HEK293T (cell line): ENCODE data around the gene EI24.

Experiments used
- CTCF ChIA-PET: fragments of 350-600 bp; formaldehyde crosslinking; extraction: SDS; loops from one replicate; lab custom pipeline; 2021; ENCODE audit warnings: antibody characterized with exemption, inconsistent platforms; lab: Yijun Ruan, JAX
- POLR2A ChIA-PET: fragments of 350-600 bp; formaldehyde crosslinking; extraction: SDS; loops from one replicate; lab custom pipeline; 2020; ENCODE audit warnings: antibody characterized with exemption, inconsistent platforms; lab: Yijun Ruan, JAX
- DNase-seq: peaks from one replicate; pipeline ENCODE4 v3.0.0; 2012; ENCODE audit warnings: mixed read lengths; ENCODE audit errors: extremely low spot score
- ARNT ChIP-seq: fragments of 450-650 bp; IDR thresholded peaks from 2 replicates; pipeline ENCODE4 v1.6.1; 2017; ENCODE audit warnings: mild to moderate bottlenecking
- BHLHE40 ChIP-seq: fragments of 450-650 bp; IDR thresholded peaks from 2 replicates; pipeline ENCODE4 v1.6.1; 2016; ENCODE audit warnings: mild to moderate bottlenecking, moderate library complexity, borderline replicate concordance
- CTBP1 ChIP-seq: fragments of 450-650 bp; IDR thresholded peaks from 2 replicates; pipeline ENCODE4 v1.6.1; 2016; ENCODE audit warnings: borderline replicate concordance
- ELF4 ChIP-seq: fragments of 450-650 bp; IDR thresholded peaks from 2 replicates; pipeline ENCODE4 v1.6.1; 2017; ENCODE audit warnings: antibody characterized with exemption
- FOXA1 ChIP-seq: fragments of 450-650 bp; IDR thresholded peaks from 2 replicates; pipeline ENCODE4 v1.6.1; 2016; ENCODE audit warnings: mild to moderate bottlenecking
- FOXK2 ChIP-seq: fragments of 450-650 bp; IDR thresholded peaks from 2 replicates; pipeline ENCODE4 v1.6.1; 2016; ENCODE audit warnings: mild to moderate bottlenecking
- FOXM1 ChIP-seq: fragments of 450-650 bp; IDR thresholded peaks from 2 replicates; pipeline ENCODE4 v1.6.1; 2017; ENCODE audit warnings: mild to moderate bottlenecking, borderline replicate concordance
- HDGF ChIP-seq: fragments of 450-650 bp; IDR thresholded peaks from 2 replicates; pipeline ENCODE4 v1.6.1; 2017; ENCODE audit warnings: antibody characterized with exemption, borderline replicate concordance
- L3MBTL2 ChIP-seq: fragments of 450-650 bp; conservative IDR thresholded peaks from 2 replicates; pipeline ENCODE4 v1.6.1; 2016; ENCODE audit warnings: mild to moderate bottlenecking
- LEF1 ChIP-seq: fragments of 450-650 bp; IDR thresholded peaks from 2 replicates; pipeline ENCODE4 v1.6.1; 2017; ENCODE audit warnings: mild to moderate bottlenecking, borderline replicate concordance
- NFRKB ChIP-seq: fragments of 450-650 bp; IDR thresholded peaks from 2 replicates; pipeline ENCODE4 v1.6.1; 2016; ENCODE audit warnings: mild to moderate bottlenecking, moderate library complexity
- PKNOX1 ChIP-seq: fragments of 450-650 bp; IDR thresholded peaks from 2 replicates; pipeline ENCODE4 v1.6.1; 2016
- SP1 ChIP-seq: fragments of 450-650 bp; IDR thresholded peaks from 2 replicates; pipeline ENCODE4 v1.6.1; 2017
- SUZ12 ChIP-seq: fragments of 450-650 bp; IDR thresholded peaks from 2 replicates; pipeline ENCODE4 v1.6.1; 2016; ENCODE audit warnings: mild to moderate bottlenecking
- TARDBP ChIP-seq: fragments of 450-650 bp; IDR thresholded peaks from 2 replicates; pipeline ENCODE4 v1.6.1; 2016
- ZNF384 ChIP-seq: fragments of 450-650 bp; IDR thresholded peaks from 2 replicates; pipeline ENCODE4 v1.6.1; 2016

The EI24 gene

GRCh38 chr11:125623064-125623463 lies 53.8 kb downstream of the EI24 start:
- no peak for DNase-seq
- POLR2A ChIA-PET: no interaction called here
- TF ChIP-seq LEF1 (no peak), PKNOX1 (no peak)
- CTCF ChIA-PET: no interaction called here

- DNase-seq: no peak
- POLR2A ChIA-PET: interaction anchor here (1.1 to 3.4 kb wide), 3 partner anchors 31 to 43 kb away, joined by 3 to 22 read pairs (median 6); partner anchors contain the start of gene STT3A
- CTCF ChIA-PET: no interaction called here
- TF ChIP-seq L3MBTL2 (no peak), ARNT (no peak), ELF4 (no peak), NFRKB (no peak), FOXA1 (no peak), LEF1 (no peak), PKNOX1 (no peak), FOXK2 (no peak), CTBP1 (no peak), BHLHE40 (no peak), TARDBP (no peak), ZNF384 (no peak), SUZ12 (no peak), FOXM1 (no peak), HDGF (no peak)
Measured at GRCh38 chr11:125624756-125625213, 55.5 kb downstream of the EI24 start, which contains the start of gene CHEK1. TSS of gene CHEK1 (plus strand) at chr11:125625163. CDS start at chr11:125626769, 1,606 bp downstream.

GRCh38 chr11:125625225-125625629 lies 56.0 kb downstream of the EI24 start:
- POLR2A ChIA-PET: interaction anchor here (1.1 to 3.4 kb wide), 5 partner anchors 30 to 56 kb away, joined by 3 to 22 read pairs (median 6); partner anchors contain the start of genes EI24 and STT3A
- CTCF ChIA-PET: no interaction called here
- no peak for DNase-seq
- no peak for TF ChIP-seq SP1
- no peak for TF ChIP-seq ZNF384
- TF ChIP-seq TARDBP: no peak
- no peak for TF ChIP-seq ELF4
- TF ChIP-seq L3MBTL2: peak; percentile 79
- TF ChIP-seq ARNT: no peak

DNA sequence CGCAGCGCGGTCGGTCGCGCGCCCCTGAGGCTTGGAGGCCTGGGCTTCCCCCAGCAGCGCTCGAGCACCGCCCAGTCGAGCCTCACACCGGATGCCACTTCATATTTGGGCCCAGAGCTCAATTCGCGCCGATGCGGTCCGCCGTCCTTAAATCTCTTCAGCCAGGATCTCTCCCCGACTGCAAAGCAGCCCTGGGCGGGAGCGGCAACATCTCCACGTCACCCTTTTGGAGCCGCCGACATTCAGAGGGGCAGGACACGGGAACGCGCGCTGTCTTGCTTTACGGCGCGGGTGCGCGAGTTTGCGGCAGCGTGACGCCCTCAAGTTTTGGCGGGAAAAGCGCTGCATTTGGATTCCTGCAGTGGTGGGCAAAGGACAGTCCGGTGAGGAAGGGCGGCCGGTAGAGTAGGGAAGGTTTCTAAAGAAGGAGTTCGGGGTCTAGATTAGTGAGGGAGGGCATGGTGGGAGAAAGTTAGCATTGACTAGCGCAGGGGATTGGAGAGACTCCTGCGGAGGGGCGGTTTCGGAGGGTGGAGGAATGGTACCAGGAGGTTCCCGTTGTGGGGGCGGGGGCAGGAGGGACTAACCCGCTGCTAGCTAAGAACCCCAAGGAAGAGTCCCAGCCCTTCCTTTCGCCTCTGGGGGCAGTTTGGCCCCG lies 56.5 kb downstream of the EI24 start:
- DNase-seq: peak; percentile 78
- ChIA-PET POLR2A (interaction anchor here (0.6 to 3.4 kb wide), 9 partner anchors 10 to 262 kb away, joined by 3 to 22 read pairs (median 4); partner anchors contain the start of genes EI24, HYLS1 and STT3A), CTCF (interaction anchor here (1.0 kb wide), 1 partner anchor 56 kb away, joined by 3 read pairs; no protein-coding TSS in a partner anchor)
- TF ChIP-seq L3MBTL2 (peak; percentile 94), NFRKB (no peak)

DNA sequence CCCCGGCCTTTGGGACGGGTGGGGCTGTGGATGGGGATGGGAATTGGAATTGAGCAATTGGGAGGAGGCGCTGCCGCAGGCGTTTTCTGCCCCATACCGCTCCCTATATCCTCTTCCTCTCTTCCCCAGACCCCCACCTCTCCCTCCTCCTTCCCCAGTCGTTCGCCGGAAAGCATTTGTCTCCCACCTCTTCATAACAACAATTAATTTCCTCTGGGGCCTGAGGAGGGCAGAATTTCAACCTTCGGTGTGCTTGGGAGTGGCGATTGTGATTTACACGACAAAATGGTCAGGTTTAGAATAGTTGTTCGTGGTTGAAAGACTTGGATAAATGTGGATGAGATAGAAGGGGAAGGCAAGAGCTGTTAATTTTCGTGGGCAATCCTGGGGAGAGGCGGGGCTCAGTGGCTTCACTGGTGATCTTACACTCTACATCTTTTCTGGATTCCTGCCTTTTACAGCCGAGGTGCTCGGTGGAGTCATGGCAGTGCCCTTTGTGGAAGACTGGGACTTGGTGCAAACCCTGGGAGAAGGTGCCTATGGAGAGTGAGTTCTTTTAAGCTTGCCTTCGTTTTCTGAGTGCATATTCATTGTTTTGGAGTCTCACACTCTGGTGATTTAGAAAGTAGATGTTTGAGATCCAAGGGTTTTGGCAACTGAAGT lies 57.1 kb downstream of the EI24 start:
- ChIA-PET CTCF (interaction anchor here (1.0 kb wide), 1 partner anchor 57 kb away, joined by 3 read pairs; no protein-coding TSS in a partner anchor), POLR2A (interaction anchor here (0.6 to 3.4 kb wide), 8 partner anchors 9 to 314 kb away, joined by 3 to 22 read pairs (median 4); partner anchors contain the start of genes EI24, HYLS1 and STT3A)
- peak; percentile 70 for DNase-seq
- TF ChIP-seq ZNF384 (no peak), ELF4 (no peak)

- no peak for DNase-seq
- ChIA-PET POLR2A (interaction anchor here (0.8 to 3.4 kb wide), 3 partner anchors 34 to 313 kb away, joined by 3 to 22 read pairs (median 4); partner anchors contain the start of genes HYLS1 and STT3A), CTCF (interaction anchor here (0.6 kb wide), 1 partner anchor 789 kb away, joined by 3 read pairs; no protein-coding TSS in a partner anchor)
- no peak for TF ChIP-seq ZNF384
- TF ChIP-seq SUZ12: no peak
- no peak for TF ChIP-seq BHLHE40
- TF ChIP-seq LEF1: no peak
- TF ChIP-seq PKNOX1: no peak
- TF ChIP-seq ARNT: no peak
- no peak for TF ChIP-seq FOXM1
- no peak for TF ChIP-seq NFRKB
Measured at GRCh38 chr11:125627236-125627910, 58.1 kb downstream of the EI24 start.
